C4-2B (cell line): ENCODE results near the gene ACBD6.

Experiments
- CTCF ChIP-seq: fragments of 450-650 bp; conservative IDR thresholded peaks from 2 replicates; pipeline ENCODE4 v1.5.1; 2017; ENCODE audit warnings: mild to moderate bottlenecking
- ZFX ChIP-seq: fragments of 450-650 bp; IDR thresholded peaks from 2 replicates; pipeline ENCODE4 v1.6.1; 2017

DNA sequence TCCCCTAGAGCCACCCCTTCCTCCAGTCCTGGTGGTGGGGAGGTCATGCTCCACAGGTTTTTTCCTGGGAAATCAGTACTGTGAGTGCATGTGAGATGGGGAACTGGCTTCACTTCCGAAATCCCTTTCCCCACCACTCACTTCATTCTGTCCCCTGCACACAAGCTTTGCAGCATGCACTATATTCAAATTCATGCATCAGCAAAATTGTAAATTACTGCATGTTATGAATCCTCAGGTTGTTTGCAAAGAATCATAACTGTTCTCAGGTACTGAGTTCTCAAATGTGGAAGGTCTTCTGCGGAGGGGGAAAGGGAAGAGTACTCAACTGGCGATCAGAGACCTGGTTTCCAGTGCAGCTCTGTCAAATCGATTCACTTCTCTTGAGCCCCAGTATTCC, 230.0 kb downstream of the ACBD6 start:
- TF ChIP-seq CTCF, result no peak
- TF ChIP-seq ZFX, result no peak
